Measurements from ENCODE around the gene SSPN. TPM values are rescaled to one million over a fixed set of nuclear protein-coding genes. Genes with fewer than 3 reads are reported as not detected.

SSPN gene
- total RNA-seq, 2 donors from 2014 or later = 52.4 to 61.1 TPM

DNA sequence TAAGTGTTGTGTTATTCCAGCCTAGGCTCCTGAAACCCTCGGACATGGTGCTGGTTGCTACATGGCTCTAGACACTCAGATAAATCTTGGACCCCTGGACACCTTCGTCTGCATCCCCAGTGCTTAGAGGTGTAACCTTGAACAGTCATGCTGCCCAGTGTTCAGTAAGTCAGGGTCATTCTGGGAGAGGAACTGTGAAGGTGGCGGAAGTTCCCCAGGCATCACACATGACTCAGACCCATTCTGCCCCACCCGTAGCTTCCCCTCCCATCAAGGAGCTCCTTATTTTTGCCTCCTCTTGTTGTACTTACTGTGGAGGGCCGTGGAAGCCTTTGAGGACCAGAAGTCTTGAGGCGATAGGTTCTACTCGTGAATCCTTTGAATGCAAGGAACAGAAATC, 18.1 kb upstream of the SSPN start:
- no peaks in the 10 kb centered on the region for H3K27me3 ChIP-seq
- no peak overlapping the region for H3K4me3 ChIP-seq
- no peaks in the 10 kb centered on the region for H3K36me3 ChIP-seq
- H3K9me3 ChIP-seq = no peaks in the 10 kb centered on the region
- H3K4me1 ChIP-seq = no peaks in the 10 kb centered on the region
- no peak overlapping the region for H3K27ac ChIP-seq
- TF ChIP-seq, protein P1, sequence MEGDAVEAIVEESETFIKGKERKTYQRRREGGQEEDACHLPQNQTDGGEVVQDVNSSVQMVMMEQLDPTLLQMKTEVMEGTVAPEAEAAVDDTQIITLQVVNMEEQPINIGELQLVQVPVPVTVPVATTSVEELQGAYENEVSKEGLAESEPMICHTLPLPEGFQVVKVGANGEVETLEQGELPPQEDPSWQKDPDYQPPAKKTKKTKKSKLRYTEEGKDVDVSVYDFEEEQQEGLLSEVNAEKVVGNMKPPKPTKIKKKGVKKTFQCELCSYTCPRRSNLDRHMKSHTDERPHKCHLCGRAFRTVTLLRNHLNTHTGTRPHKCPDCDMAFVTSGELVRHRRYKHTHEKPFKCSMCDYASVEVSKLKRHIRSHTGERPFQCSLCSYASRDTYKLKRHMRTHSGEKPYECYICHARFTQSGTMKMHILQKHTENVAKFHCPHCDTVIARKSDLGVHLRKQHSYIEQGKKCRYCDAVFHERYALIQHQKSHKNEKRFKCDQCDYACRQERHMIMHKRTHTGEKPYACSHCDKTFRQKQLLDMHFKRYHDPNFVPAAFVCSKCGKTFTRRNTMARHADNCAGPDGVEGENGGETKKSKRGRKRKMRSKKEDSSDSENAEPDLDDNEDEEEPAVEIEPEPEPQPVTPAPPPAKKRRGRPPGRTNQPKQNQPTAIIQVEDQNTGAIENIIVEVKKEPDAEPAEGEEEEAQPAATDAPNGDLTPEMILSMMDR (IDR thresholded peaks at IDR 0.05) = no peak
- no peak for DNase-seq (ENCODE audit: low spot score)

GRCh38 chr12:26179826-26180225, 15.5 kb upstream of the SSPN start:
- Histone ChIP-seq H3K36me3 (no peaks in the 10 kb centered on the region), H3K27ac (no peak overlapping the region), H3K4me3 (no peak overlapping the region), H3K27me3 (no peaks in the 10 kb centered on the region), H3K9me3 (no peaks in the 10 kb centered on the region), H3K4me1 (no peaks in the 10 kb centered on the region)
- TF ChIP-seq, protein P1 (IDR thresholded peaks at IDR 0.05) = no peak
- no peak for DNase-seq (ENCODE audit: low spot score)

DNA sequence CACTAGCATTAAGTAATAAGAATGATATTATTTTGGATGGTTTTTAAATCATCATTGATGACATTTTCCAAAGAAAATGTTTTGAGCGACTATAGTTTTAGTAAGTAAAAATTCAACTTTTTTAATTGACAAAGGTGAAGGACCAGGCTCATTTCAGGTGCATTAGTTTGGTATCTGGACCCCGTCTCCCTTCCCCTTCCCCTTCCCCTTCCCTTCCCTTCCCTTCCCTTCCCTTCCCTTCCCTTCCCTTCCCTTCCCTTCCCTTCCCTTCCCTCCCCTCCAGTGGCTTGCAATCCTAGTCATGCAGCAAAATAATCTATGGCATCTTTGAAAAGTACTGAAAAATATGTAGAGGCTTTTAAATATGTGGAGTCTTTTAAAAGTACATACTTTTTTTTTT, 13.0 kb upstream of the SSPN start:
- H3K4me3 ChIP-seq = no peak overlapping the region
- no peaks in the 10 kb centered on the region for H3K36me3 ChIP-seq
- H3K9me3 ChIP-seq = no peaks in the 10 kb centered on the region
- H3K4me1 ChIP-seq = no peaks in the 10 kb centered on the region
- no peak overlapping the region for H3K27ac ChIP-seq
- no peak for DNase-seq (ENCODE audit: low spot score)
- H3K27me3 ChIP-seq = no peaks in the 10 kb centered on the region
- TF ChIP-seq, protein P1 (IDR thresholded peaks at IDR 0.05) = no peak

- TF ChIP-seq, protein P1 (IDR thresholded peaks at IDR 0.05) = no peak
- Histone ChIP-seq H3K9me3 (no peaks in the 10 kb centered on the region), H3K27ac (no peak overlapping the region), H3K27me3 (no peaks in the 10 kb centered on the region), H3K4me1 (no peaks in the 10 kb centered on the region), H3K4me3 (no peak overlapping the region), H3K36me3 (no peaks in the 10 kb centered on the region)
- no peak for DNase-seq (ENCODE audit: low spot score)
These were observed 9.6 kb upstream of the SSPN start for GRCh38 chr12:26185532-26186320.

- no peaks in the 10 kb centered on the region for H3K27me3 ChIP-seq
- no peaks in the 10 kb centered on the region for H3K9me3 ChIP-seq
- TF ChIP-seq, protein P1 (IDR thresholded peaks at IDR 0.05) = peak in 1 of 2 donors; percentile 23
- H3K27ac ChIP-seq = no peak overlapping the region
- H3K4me1 ChIP-seq = no peaks in the 10 kb centered on the region
- no peak overlapping the region for H3K4me3 ChIP-seq
- no peaks in the 10 kb centered on the region for H3K36me3 ChIP-seq
- no peak for DNase-seq (ENCODE audit: low spot score)
These were observed 8.2 kb upstream of the SSPN start for GRCh38 chr12:26187014-26187798.
